Measurements from ENCODE around the gene C20orf173.
"Not testable (repeated sequence)": the region's sequence is repeated elsewhere in the genome, so short reads cannot be mapped to it uniquely, and the experiment has no call there.

Gene C20orf173

DNA sequence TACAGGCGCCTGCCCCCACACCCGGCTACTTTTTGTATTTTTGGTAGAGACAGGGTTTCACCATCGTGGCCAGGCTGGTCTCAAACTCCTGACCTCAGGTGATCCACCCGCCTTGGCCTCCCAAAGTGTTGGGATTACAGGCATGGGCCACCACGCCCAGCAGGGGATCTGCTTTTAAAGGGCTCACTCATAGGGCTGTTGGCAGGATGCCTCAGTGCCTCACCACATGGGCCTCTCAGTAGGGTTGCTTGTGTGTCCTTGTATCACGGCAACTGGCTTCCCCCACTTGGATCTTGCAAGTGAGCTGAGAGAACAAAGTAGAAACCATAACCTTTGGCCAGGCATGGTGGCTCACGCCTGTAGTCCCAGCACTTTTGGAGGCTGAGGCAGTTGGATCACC lies 15.5 kb upstream of the C20orf173 start:
- FAIRE-seq = not testable (repeated sequence)

DNA sequence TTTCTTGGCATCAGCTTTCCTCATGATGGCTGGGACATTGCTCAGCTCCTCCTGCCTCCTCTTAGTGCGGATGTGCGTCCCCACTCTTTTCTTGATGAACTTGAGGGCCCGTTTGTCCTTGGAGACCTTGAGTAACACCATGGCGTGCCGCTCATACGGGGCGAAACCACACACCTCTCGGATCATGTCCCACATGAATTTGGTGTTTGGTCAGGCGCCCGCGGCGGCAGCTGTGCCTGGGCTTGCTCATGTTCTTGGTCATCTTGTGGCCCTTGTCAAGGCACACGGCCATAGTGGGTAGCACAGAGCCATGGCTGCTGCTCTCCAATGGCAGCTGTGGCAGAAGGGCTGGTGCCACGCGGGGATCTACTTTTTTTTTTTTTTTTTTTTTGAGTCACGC lies 15.0 kb upstream of the C20orf173 start:
- no peak for FAIRE-seq

DNA sequence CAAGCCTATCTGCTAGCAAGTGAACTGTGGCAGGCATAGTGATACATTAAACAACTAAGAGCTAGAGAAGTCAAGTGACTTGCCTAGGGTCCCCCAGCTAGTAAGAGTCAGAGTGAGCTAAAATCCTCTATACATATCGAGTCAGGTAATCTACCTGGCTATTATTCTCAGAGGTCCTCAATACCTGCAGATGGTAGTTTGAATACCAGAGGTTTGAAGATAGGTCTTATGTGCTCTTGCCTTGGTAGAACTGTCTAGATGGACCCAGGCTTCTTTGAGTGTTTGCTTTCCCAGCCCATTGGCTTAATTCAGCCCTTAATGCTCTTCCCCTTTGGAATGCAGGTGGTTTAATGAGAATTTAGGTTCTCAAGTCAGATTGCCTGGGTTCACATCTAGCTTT lies 13.5 kb upstream of the C20orf173 start:
- no peak for FAIRE-seq

DNA sequence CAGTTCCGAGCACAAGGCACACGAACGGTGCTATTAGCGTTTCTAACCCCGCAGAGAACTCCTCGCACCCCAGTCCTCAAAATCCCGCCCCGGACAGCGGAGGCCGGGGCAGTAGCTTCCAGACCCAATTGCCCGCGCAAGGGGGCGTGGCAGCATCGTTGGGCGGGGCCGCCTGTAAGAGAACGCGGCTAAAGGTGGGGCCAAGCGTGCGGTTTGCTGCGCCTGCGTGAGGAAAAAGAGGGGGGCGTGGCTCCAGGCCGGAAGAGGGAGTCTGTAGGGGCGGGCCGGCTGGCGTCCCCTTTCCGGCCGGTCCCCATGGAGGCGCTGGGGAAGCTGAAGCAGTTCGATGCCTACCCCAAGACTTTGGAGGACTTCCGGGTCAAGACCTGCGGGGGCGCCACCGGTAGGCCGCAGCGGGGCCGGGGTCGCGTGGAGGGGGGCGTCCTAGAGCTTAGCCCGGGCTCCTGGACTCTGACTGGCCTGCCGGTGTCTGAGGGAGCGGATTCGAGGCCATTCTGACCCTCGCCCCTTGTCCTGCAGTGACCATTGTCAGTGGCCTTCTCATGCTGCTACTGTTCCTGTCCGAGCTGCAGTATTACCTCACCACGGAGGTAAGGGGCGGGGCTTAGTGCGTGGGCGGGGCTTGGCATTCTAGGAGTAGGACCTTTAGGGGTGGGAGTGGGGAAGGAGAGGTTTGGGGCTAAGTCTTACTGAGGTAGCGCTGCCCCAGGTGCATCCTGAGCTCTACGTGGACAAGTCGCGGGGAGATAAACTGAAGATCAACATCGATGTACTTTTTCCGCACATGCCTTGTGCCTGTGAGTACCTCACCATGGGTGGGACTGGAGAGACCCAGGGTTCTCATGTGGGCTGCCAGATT lies 12.6 kb upstream of the C20orf173 start, which contains the start of gene ERGIC3:
Gene ERGIC3, plus strand, starts transcription at position 296 of the 880 bp plus-strand sequence. Its CDS starts 20 bp downstream, at position 316.
- FAIRE-seq = no peak

DNA sequence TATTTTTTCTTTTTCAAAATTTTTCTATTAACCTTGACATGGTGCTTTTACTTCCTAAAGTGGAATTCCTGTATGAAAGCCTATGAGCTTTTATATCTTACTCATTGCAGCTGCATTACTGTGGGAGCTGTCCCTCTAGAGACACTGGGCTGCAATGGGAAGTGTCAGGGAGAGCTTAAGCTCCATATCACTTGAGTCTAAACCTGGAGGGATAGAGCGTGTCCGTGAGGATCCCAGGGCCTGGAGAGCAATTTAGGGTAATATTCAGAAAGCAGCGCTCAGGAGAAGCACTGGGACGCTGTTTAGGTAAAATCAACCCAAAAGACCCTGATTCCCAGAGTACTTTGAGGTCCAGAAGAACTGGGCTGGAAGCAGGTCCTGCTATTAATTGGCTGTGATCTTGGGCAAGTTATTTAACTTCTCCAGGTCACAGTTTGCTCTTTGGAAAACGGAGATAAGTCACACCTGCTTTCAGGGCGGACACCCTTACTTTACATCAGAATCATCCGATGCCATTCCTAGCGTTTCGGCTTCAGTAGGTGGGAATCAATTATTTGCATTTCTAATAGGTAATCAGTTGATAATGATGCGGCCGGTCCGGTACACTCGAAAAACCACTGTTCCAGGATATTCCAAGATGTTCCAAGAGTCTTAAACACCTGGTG lies 11.8 kb upstream of the C20orf173 start:
- no peak for FAIRE-seq

DNA sequence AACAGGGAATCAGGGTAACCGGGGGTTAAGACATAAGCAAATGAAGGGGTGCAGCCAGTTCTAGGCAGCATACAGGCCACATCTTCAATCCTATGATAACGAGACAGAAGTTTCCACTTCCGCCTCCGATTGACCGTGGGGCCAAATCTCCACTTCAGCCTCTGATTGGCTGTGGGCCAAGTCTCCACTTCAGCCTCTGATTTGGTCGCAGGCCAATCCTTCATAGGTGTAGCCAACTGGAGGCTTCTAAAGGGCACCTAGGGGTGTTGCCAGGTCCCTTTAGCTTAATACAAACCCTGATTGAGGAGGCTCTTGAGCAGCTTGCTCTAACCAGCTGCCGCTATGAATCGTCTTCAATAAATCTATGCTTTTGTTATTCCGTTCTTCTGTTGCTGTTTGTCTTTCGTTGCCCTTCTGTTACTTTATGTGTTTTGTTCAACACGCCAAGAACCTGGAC lies 10.3 kb upstream of the C20orf173 start:
- FAIRE-seq = no peak

DNA sequence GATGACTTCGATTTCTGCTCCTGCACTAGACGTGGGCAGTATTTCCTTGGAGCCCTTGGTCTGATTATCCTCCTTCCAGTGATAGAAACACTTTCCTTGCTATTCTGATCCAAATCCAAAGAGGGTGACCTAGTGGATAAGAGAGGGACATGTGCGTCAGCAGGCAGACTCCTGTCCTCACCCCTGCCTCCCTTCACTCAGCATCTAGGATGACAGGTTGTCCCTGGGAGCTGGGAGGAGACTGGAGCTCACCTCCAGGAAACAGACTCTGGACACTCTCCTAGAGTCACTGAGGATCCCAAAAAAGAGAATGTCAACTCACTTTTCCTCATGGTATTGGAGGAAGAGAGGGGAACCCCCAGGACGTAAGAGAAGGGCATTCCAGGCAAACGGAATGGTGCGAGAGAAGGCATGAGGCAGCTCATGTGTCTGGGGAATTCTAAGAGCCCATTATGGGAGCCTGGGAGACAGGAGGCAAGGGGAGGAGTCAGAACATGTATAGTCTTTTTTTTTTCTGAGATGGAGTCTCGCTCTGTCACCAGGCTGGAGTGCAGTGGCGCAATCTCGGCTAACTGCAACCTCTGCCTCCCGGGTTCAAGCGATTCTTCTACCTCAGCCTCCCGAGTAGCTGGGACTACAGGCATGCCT lies 2.2 kb downstream of the C20orf173 start:
- FAIRE-seq = no peak

DNA sequence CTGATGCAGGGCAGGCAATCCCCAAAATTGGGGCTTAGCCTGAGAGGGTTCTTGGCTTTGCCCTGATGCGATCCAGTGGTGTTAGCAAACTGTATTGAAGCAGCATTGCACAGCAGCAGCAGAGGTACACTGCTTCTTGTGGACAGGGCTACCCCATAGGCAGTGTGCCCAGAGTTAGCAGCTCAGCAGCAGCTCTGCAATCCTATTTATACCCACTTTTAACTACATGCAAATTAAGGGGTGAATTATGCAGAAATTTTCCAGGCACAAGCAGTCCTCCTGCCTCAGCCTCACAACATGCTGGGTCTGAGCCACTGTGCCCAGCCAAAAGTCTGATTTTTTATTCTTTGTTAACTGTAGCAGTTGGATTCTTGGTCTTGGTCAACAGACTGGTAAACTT lies 3.8 kb downstream of the C20orf173 start:
- FAIRE-seq = no peak

DNA sequence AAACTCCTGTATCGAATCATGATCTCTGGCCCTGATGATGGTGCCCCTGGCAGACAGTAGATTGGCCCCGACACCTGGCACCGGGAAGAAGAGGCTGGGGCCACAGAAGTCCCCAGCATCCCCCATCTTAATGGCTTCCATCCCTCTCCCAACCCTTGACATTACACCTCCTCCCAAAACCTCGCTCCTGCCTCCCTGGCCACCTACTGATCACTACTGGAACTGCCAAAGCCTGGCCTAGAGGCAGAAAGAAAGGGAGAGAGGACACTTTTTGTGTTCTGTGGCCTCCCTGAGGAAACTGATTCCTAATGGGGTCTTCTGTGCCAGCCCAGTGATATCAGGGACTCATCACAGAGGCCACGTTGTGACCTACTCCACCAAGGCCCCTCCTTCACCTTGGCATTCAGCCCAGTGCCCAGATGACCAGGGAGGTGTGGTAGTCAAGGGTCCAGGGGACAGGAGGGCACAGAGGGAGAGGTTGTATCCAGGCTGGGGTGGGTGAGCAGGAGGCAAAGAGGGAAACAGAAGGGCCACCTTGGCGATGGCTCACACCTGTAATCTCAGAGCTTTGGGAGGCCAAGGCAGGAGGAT lies 6.1 kb downstream of the C20orf173 start:
- FAIRE-seq = no peak

DNA sequence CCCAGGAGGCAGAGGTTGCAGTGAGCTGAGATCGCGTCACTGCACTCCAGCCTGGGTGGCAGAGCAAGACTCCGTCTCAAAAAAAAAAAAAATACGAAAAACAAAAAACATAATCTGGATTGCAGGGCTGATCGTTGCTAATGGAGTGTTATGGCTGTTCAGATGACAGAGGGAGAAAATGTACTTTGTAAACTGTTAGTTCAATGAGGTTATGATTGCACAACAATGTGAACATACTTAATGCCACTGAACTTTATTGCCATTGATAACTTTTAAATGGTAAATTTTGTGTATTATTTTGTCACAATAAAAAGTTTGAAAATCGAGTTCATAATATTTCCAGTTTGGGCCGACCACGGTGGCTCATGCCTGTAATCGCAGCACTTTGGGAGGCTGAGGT lies 10.5 kb downstream of the C20orf173 start:
- no peak for FAIRE-seq

DNA sequence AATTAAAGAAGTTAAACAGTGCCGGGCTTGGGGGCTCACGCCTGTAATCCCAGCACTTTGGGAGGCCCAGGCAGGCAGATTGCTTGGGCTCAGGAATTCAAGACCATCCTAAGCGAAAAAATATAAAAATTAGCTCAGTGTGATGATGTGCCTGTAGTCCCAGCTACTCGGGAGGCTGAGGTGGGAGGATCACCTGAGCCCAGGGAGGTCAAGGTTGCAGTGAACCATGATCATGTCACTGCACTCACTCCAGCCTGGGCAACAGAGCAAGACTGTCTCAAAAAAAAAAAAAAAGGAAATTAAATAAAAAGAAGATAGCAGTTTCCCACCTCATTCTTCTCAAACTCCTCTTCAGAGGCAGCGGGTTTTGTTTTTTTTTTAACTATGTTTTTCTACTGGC lies 11.7 kb downstream of the C20orf173 start:
- FAIRE-seq = not testable (repeated sequence)

DNA sequence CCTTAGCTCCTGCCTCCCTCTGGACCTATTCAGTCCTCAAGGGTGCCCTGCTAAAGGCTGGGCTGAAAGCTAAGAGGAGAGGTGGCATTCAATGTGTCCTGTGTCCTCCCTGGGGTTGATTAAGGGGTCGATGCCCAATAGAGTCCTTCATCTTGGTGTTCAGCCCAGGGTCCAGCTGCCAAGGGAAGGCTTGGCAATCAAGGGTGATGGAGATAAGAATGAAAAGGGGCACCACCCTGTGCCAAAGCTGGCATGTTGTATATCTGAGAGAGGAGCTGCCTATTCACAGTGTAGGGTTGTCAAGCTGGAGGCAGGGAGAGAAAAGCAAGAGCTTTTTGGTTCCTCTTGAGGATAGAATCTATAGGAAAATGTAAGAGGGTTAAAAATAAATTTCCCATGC lies 12.3 kb downstream of the C20orf173 start:
- FAIRE-seq = no peak

DNA sequence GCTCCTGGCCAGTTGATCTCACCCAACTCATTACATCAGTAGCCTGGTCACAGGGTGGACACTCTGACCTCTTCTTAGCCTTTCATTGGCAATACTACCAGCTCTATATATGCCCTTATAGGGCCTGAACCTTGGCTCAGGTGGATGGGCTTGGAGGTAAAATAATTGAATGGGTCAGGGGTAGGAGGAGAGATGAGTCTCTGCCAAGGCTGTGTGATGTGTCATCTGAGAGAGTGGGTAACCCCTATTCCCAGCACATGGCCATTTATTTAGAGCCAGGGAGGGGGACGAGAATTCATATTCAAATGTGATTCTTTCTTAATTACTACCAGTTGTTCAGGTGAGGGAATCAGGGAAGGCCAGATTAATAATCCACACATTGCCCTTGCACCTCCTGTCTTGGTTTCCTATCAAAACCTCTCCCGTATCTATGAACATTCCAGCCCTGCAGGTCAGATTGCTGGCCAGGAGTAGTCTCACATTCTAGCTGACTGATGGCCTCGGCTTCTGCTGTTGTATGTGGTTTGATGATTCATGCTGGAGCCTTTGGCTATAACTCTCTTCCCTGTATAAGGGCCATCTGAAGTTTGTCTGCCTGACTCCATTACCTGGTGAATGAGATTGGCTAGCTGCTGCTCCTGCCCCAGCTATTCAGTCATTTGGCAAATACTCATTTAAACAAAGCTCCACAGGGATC lies 13.4 kb downstream of the C20orf173 start:
- FAIRE-seq = no peak

DNA sequence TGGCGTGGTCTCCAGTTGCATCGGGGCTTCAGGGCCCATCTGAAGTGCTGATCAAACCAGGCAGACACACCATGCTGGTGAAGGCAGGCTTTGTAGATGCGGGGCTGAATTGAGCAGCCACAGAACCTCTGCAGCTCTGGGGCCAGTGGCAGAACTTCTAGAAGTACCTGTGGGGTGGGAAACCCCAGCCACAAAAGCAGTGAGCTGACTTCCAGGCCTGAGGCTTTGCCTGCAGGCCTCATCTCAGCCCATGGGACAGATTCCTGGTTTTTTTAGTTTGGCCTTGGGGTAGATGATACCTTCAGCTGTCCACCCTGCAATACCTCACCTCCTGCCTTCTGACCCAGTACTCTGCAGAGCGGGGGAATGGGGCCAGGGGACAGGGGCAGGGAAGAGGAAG lies 14.1 kb downstream of the C20orf173 start:
- no peak for FAIRE-seq

DNA sequence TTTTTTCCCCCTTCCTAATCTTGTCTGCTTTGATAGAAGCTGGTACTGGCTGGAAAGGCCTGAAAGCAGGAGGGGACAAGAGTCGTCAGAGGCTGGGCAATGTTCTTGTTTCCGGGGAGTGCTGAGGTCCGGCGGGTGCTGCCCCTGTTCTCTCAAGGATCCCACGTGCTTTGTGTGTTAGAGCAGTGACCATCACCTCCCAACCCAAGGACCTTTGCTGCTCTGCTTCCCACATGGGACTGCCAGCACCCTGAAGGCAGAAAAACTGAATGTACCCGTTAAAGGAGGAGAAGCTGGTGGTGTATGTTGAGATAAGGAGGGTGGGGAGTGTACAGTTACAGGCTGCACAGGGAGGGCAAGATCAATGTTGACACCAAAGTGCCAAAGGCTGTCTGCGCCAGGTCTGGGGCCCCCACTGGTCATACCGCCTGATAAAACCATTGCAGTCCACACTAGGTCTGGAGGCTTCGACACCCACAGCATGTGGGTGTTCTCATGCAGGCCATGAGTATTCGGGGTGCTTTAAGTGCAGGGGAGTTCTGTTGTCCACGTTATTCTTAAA lies 15.0 kb downstream of the C20orf173 start:
- FAIRE-seq = no peak

DNA sequence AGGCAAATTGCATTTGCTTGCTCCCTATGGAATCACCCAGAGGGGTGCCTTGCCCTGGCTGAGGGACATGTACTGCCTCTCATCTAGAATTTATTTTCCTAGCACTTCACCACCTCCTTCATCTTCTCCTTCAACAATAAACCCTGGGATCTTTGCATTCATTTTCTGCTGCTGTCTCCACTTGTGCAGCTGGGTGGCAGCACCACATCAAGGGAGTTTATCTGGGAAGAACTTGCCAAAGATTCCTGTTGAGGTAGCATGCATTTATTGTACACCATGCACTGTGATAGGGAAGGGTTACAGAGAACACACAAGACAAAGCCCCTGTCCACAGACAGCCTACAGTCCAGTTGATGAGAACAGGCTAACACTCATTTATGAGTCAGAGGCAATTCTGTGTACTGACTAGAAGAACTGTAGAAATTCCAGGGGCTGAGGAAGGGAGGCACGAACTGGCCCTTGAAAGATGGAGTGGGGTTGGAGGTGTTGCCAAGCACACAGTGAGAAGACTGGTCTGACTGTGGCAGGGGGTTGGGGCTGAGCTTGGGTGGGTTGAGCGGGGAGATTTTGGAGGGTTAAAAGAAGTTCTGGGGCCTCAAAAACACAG lies 17.5 kb downstream of the C20orf173 start:
- no peak for FAIRE-seq

DNA sequence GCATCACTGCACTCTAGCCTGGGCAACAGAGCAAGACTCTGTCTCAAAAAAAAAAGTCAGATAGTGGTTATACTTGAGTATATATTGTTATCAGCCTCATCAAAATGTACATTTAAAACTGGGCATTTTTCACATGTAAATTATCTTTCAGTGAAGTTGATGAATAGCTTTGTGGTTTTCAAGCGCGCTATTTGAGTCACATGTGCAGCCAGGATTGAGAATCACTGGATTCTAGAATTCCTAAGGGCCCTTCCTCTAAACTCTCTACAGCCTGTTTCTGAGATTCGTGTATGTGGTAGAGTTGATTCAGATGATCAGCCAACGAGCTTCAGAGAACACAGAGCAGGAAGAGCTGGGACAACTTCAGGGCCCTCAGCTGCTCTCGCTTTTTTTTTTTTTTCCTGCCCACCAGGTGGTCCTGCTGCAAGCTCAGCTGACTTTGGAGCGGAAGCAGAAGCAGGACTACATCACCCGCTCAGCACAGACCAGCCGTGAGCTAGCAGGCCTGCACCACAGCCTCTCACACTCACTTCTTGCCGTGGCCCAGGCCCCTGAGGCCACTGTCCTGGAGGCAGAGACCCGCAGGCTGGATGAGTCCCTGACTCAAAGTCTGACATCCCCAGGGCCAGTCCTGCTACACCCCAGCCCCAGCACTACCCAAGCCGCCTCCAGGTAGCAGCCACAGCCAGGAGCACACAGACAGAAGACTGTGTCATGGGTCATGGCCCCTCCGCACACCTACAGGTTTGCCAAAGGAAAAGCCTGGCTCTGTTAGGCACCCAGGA lies 18.3 kb downstream of the C20orf173 start:
- FAIRE-seq = no peak

DNA sequence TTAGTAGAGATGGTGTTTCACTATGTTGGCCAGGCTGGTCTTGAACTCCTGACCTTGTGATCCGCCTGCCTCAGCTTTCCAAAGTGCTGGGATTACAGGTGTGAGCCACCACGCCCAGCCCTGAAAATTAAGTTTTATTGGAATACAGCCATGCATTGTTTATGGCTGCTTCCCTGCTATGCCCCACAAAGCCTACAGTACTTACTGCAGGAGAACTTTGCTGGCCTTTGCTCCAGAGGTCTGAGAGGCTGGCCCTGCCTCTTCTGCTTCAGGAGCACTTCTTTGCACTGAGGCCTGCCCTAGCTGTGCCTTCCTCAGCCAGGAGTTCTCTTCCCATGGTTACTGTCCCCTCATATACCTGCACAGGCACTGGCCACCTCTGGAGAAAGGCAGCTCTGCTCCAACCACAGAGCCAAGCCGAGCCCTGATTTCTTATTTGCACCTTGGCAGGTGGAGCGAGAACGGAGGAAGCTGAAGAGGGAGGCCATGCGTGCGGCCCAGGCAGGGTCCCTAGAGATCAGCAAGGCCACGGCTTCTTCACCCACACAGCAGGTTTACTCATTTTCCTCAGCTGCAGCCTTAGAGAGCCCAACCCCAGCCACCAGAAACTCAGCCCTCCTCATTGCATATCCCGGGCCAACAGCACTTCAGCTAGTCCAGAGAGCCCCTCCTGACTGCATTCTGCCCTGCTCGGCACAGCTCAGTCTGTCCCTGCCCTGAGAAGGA lies 20.8 kb downstream of the C20orf173 start:
- no peak for FAIRE-seq

DNA sequence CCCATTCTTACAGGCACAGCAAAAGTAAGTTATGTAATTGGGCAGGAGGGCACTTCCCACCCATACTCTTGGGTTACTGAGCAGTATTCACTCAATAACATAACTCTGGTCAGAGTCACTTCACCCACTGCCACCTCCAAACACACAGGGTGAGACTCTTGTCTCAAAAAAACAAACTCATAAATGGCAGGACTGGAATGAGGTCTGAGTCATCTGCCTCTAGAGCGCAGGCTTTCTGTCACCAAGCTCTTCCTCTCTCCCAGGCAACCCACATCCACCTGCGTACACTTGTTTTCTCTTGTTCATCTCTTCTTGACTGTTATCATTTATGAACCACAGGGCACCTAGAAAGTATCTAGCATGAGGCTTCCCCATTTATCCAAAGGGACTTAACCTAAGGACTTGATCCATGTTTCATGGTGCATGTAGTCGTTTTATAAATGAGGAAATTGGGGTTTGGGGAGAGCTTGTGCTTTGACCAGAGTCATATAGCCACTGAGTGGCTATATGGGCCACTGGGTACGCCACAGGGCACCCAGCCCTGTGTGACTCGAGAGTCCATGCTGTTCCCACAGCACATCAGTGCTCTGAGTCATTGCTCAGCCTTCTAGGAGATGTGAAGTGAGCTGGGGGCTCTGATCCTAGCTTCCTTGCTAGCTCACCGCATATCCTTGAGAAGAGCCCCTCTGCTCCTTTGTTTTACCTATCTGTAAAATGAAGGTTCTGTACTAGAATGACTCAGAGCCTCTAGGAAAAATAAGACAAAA lies 22.4 kb downstream of the C20orf173 start:
- FAIRE-seq = no peak

All from islet of Langerhans (tissue), 1 donor.